ENCODE data around the gene ARMC7.

DNA sequence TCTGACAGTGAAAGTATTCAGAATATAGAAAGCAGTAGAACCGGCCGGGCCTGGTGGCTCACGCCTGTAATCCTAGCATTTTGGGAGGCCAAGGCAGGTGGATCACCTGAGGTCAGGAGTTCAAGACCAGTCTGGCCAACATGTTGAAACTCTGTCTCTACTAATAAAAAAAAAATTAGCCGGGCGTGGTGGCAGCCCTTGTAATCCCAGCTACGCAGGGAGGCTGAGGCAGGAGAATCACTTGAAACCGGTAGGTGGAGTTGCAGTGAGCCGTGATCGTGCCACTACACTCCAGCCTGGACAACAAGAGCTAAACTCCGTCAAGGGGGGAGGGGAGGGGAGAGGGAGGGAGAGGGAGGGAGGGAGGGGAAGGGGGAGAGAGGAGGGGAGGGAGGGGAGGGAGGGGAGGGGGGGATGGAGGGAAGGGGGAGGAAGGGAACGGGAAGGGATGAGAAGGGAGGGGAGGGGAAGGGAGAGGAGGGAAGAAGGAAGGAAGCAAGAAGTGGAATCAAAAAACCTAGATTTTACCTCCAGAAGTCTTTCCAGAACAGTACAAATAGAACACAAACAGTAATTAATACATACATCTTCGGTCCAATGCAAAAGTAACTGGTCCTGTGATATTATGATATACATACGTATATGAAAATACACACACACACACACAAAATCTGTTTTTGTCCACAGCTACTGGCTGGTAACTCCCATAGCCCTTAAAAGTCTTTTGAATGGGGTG, 32.6 kb downstream of the ARMC7 start:
- TF ChIP-seq, protein P1, sequence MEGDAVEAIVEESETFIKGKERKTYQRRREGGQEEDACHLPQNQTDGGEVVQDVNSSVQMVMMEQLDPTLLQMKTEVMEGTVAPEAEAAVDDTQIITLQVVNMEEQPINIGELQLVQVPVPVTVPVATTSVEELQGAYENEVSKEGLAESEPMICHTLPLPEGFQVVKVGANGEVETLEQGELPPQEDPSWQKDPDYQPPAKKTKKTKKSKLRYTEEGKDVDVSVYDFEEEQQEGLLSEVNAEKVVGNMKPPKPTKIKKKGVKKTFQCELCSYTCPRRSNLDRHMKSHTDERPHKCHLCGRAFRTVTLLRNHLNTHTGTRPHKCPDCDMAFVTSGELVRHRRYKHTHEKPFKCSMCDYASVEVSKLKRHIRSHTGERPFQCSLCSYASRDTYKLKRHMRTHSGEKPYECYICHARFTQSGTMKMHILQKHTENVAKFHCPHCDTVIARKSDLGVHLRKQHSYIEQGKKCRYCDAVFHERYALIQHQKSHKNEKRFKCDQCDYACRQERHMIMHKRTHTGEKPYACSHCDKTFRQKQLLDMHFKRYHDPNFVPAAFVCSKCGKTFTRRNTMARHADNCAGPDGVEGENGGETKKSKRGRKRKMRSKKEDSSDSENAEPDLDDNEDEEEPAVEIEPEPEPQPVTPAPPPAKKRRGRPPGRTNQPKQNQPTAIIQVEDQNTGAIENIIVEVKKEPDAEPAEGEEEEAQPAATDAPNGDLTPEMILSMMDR (conservative IDR thresholded peaks at IDR 0.05), result no peak
- TF ChIP-seq EZH2 (IDR thresholded peaks at IDR 0.05; ENCODE audit: low read depth), result no peak
